Psoas muscle (tissue), 8 donors: ENCODE data around the gene CD44. TPM values are rescaled to one million over a fixed set of nuclear protein-coding genes. Genes with fewer than 3 reads are reported as not detected.
"Not testable (repeated sequence)": the region's sequence is repeated elsewhere in the genome, so short reads cannot be mapped to it uniquely, and the experiment has no call there.

Experiments used
- ATAC-seq, 4 donors: fragments of 200-7000 bp; cut with Tn5 transposase; one replicate each; pipeline ENCODE4 v1.9.1; 2020; ENCODE audit warnings: moderate library complexity in 3 of 4, mild to moderate bottlenecking in 2 of 4
- DNase-seq, 2 donors: peaks; one replicate each; pipeline ENCODE4 v3.0.0-alpha.2; 2020
- H3K27ac ChIP-seq: fragments of 200-600 bp; one replicate; pipeline ENCODE4 v1.8.0; 2022
- H3K27me3 ChIP-seq, 3 donors: fragments of 200-600 bp in 1 of 3; one replicate each; pipeline versions ENCODE4 v1.6.1 to v1.8.0; 2013 to 2022; ENCODE audit warnings: low read length in 2 of 3, mild to moderate bottlenecking in 2 of 3, moderate library complexity in 1 of 3; ENCODE audit not compliant: insufficient read depth in 3 of 3
- H3K36me3 ChIP-seq, 2 donors: fragments of 200-600 bp in 1 of 2; one replicate each; pipeline versions ENCODE4 v1.6.1 to v1.8.0; 2013 to 2022; ENCODE audit warnings: low read depth in 1 of 2, mild to moderate bottlenecking in 1 of 2, moderate library complexity in 1 of 2; ENCODE audit not compliant: insufficient read depth in 1 of 2
- H3K4me1 ChIP-seq: fragments of 200-600 bp; one replicate; pipeline ENCODE4 v1.8.0; 2022
- H3K4me3 ChIP-seq: fragments of 200-600 bp; one replicate; pipeline ENCODE4 v1.8.0; 2022; ENCODE audit warnings: mild to moderate bottlenecking
- H3K9me3 ChIP-seq: fragments of 200-600 bp; one replicate; pipeline ENCODE4 v1.8.0; 2022
- WGBS, 3 donors: extraction: QIAGEN DNeasy Blood & Tissue Kit; methylation state at CpG; one replicate each; pipeline versions ENCODE4 v1.1.6 to v1.1.7; 2013; 5-methylcytosine and 5-hydroxymethylcytosine counted together
- intact Hi-C, 2 donors: fragments of 100-400 bp; cut with DNase I; formaldehyde crosslinking; loops; one replicate each; pipeline versions ENCODE4 v1.11.0 to v1.14.2; 2022
- long read RNA-seq, 2 donors: library from polyadenylated mRNA; unstranded; transcript quantifications; one replicate each; pipeline ENCODE4 v2.0.0, GENCODE V29; 2021
- polyA plus RNA-seq, 3 donors: library from polyadenylated mRNA; stranded (reverse); fragments of 200-250 nt; gene quantifications; one replicate each; pipeline ENCODE4 v1.2.3, GENCODE V29; 2013
- total RNA-seq, 4 donors: library from RNA; stranded (reverse); fragmentation: NEBNext Ultra II Directional in 2 of 4; extraction: Animal tissue kit (Norgen Biotek cat#: 25700) in 2 of 4; gene quantifications; one replicate each; pipeline versions ENCODE4 v1.2.1 to v1.2.4, GENCODE V29; 2021 to 2023
- TF ChIP-seq, protein P1 (sequence below): fragments of 200-600 bp; IDR thresholded peaks from one replicate; pipeline ENCODE4 v1.8.0; 2022; ENCODE audit warnings: antibody characterized with exemption
- donor health status: healthy with polysubstance abuse.
- donor health status: DM: no; HTN: no; CAD: no; lungs with moderate emphysema.
- donor health status: Bipolar disorder and iron deficiency.
- donor health status: healthy.
- donor health status: DM: yes; HTN: yes; CAD: no.
- donor health status: DM: no; HTN: no; CAD: no.
- donor health status: DM: no; HTN: no; CAD: no.
- donor health status: DM: yes; HTN: yes; CAD: no.

Gene CD44
- total RNA-seq (10 to 100 TPM; 23.2 to 35.4 (median 25.5) TPM), polyA plus RNA-seq (1 to 10 TPM; 3.4 to 9.9 (median 9.8) TPM)
- long read RNA-seq, donor 1, full-length matches to known transcripts = 6 of 10 reads
- long read RNA-seq, donor 1, partial matches to known transcripts = 1 of 10 reads
- long read RNA-seq, donor 1, other reads (novel, unspliced or antisense) = 3 of 10 reads
- long read RNA-seq, donor 2, full-length matches to known transcripts = 19 of 28 reads
- long read RNA-seq, donor 2, partial matches to known transcripts = 4 of 28 reads
- long read RNA-seq, donor 2, other reads (novel, unspliced or antisense) = 5 of 28 reads

DNA sequence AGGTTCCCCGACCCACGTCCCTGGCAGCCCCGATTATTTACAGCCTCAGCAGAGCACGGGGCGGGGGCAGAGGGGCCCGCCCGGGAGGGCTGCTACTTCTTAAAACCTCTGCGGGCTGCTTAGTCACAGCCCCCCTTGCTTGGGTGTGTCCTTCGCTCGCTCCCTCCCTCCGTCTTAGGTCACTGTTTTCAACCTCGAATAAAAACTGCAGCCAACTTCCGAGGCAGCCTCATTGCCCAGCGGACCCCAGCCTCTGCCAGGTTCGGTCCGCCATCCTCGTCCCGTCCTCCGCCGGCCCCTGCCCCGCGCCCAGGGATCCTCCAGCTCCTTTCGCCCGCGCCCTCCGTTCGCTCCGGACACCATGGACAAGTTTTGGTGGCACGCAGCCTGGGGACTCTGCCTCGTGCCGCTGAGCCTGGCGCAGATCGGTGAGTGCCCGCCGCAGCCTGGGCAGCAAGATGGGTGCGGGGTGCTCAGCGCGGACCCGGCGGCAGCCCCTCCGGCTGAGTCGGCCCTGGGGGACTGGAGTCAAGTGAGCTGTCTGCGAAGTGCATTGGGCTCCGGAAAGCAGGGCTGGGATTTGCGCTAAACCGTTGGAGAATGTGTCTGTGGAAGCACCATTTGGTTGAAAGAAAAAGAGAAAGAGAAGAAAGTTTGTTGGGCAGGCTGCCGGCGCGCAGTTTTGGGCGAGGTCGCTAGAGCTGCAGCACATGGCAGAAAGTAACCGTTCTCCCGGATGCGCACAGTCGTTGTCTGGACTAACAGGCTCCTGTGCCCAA is at the start of gene CD44:
CD44 (plus strand) TSS at position 229 of the 779 bp plus-strand sequence; CDS start at position 362, 133 bp downstream.
- Histone ChIP-seq H3K27me3 (peaks cover 0 to 24% (median 0%) of the 10 kb centered on the region in 3 donors), H3K9me3 (no peaks in the 10 kb centered on the region), H3K4me1 (peaks cover 7% of the 10 kb centered on the region), H3K36me3 (no peaks in the 10 kb centered on the region), H3K4me3 (peak within 1 kb of the TSS; percentile 71), H3K27ac (peak within 1 kb of the TSS; percentile 58)
- TF ChIP-seq, protein P1, sequence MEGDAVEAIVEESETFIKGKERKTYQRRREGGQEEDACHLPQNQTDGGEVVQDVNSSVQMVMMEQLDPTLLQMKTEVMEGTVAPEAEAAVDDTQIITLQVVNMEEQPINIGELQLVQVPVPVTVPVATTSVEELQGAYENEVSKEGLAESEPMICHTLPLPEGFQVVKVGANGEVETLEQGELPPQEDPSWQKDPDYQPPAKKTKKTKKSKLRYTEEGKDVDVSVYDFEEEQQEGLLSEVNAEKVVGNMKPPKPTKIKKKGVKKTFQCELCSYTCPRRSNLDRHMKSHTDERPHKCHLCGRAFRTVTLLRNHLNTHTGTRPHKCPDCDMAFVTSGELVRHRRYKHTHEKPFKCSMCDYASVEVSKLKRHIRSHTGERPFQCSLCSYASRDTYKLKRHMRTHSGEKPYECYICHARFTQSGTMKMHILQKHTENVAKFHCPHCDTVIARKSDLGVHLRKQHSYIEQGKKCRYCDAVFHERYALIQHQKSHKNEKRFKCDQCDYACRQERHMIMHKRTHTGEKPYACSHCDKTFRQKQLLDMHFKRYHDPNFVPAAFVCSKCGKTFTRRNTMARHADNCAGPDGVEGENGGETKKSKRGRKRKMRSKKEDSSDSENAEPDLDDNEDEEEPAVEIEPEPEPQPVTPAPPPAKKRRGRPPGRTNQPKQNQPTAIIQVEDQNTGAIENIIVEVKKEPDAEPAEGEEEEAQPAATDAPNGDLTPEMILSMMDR = no peak
- peak; percentile 70 to 79 for DNase-seq
- peak; percentile 65 to 80 (median 70) for ATAC-seq
- WGBS, 3 donors = 0 to 1% (median 1%) methylated on average over 51 to 55 of the region's 55 CpGs
- intact Hi-C loops = no loop called here

DNA sequence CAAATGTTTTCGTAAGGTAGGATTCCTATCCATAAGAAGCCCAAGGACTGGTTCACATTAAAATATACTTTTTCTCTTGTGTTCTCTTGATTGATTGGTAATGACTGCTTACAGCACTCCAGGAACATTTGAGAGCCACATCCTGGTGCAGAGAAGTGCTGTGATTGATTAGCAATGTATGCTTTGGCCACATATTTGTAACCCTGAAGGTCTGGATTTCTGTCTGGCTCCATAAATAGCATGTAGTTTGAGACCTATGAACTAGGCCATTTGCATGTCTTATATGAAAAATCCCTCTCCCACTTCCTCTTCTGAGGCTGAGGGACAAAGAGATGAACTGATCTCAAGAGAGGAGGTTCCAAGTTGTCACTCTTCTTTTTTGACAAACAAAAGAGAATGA is 49.3 kb upstream of the CD44 start:
- H3K4me1 ChIP-seq = peaks cover 7% of the 10 kb centered on the region
- DNase-seq = no peak
- intact Hi-C loops = no loop called here
- TF ChIP-seq, protein P1 = no peak
- no peaks in the 10 kb centered on the region for H3K9me3 ChIP-seq
- H3K4me3 ChIP-seq = no peak overlapping the region
- WGBS, 3 donors = 95 to 100% (median 97%) methylated on average over 1 of the region's 1 CpG
- no peaks in the 10 kb centered on the region for H3K27me3 ChIP-seq
- H3K36me3 ChIP-seq = no peaks in the 10 kb centered on the region
- ATAC-seq = no peak
- no peak overlapping the region for H3K27ac ChIP-seq

DNA sequence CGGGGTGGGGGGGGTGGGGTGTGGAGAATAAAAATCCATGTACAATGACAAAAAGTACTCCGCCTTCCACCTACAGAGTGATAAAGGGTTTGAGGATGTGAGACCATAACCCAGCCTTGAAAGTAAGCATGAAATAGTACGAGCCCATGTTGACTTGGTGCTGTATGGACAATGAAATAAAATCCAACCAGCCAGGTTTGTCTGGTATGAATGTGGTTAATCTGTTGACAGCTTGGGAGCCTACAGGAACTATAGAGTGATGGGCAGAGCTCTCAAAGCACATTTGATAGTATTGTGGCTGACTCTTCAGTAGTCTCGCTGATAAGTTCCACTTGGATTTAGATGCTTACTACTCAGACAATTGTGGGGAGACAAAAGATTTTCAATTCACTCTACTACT is 48.8 kb upstream of the CD44 start:
- Histone ChIP-seq H3K36me3 (no peaks in the 10 kb centered on the region), H3K27ac (no peak overlapping the region), H3K4me3 (no peak overlapping the region), H3K27me3 (no peaks in the 10 kb centered on the region), H3K4me1 (peaks cover 7% of the 10 kb centered on the region), H3K9me3 (no peaks in the 10 kb centered on the region)
- intact Hi-C loops = no loop called here
- TF ChIP-seq, protein P1 = no peak
- ATAC-seq = no peak
- no peak for DNase-seq
- WGBS, 3 donors = 95 to 100% (median 97%) methylated on average over 4 of the region's 4 CpGs

DNA sequence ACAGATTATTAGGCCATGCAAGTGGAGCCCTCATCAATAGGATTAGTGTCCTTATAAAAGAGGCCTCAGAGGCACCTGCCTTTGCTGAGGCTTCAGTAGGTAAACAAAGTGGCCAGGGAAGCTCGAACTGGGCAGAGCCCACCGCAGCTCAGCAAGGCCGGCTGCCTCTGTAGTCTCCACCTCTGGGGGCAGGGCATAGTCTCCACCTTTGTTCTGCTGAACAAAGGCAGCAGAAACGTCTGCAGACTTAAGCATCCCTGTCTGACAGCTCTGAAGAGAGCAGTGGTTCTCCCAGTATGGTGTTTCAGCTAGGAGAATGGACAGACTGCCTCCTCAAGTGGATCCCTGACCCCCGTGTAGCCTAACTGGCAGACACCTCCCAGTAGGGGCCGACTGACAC is 48.0 kb upstream of the CD44 start:
- H3K27me3 ChIP-seq, DNase-seq, H3K4me1 ChIP-seq, ATAC-seq, H3K9me3 ChIP-seq, intact Hi-C loops, H3K4me3 ChIP-seq, H3K27ac ChIP-seq, H3K36me3 ChIP-seq: not testable (repeated sequence)
- WGBS, 3 donors = 77 to 90% (median 84%) methylated on average over 6 of the region's 6 CpGs

DNA sequence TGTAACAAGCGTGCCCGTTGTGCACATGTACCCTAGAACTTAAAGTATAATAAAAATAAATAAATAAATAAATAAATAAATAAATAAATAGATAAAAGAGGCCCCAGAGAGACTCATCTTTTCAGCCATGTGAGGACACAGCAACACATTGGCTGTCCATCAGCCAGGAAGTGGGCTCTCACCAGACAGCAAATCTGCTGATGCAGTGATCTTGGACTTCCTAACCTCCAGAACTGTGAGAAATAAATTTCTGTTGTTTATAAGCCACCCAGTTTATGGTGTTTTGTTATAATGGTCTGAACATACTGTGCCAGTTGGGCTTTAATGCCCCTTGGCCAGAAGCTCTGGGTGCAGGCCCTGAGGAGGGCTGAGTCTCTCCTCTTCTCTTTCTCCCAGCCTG is 42.2 kb upstream of the CD44 start:
- Histone ChIP-seq H3K36me3 (no peaks in the 10 kb centered on the region), H3K27ac (no peak overlapping the region), H3K9me3 (no peaks in the 10 kb centered on the region), H3K4me1 (peaks cover 14% of the 10 kb centered on the region), H3K27me3 (no peaks in the 10 kb centered on the region), H3K4me3 (no peak overlapping the region)
- intact Hi-C loops = no loop called here
- WGBS, 3 donors = 46 to 93% (median 83%) methylated on average over 2 of the region's 2 CpGs
- DNase-seq (no peak), ATAC-seq (no peak)
- TF ChIP-seq, protein P1 = no peak
